LNCAP (cell line): ENCODE results near the gene SH2D2A.

Source experiments
- TF ChIP-seq, protein P1 (sequence below): fragments of 450-650 bp; IDR thresholded peaks from 2 replicates; pipeline ENCODE4 v1.5.1; 2017; ENCODE audit warnings: mild to moderate bottlenecking

SH2D2A gene

DNA sequence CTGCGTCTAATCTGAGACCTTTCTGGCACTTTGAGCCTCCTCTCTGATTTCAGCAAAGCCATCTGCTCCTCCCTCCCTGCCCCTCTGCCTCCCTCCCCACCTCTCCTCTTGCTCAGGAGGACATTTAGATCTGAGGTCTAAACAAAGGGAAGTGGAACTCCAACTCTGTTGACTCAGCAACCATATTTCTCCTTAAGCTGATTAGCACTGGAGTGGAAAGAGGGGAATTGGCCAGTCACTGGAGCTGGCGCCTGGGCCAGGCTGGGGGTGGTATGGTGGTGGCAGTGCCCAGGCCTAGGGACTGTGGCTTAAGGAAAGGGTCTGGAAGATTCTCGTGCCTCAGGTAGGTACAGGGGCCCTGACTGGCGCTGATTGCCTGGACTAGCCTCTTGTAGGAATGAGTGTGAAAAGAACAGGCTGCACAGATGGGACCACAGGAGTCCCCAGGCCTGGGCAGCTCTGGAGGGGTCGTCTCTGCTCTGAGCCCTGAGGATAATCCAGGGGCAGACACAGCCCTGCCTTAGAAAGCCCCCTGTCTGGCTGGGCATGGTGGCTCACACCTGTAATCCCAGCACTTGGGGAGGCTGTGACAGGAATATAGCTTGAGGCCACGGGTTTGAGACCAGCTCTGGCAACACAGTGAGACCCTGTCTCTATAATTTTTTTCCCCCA lies 11.9 kb downstream of the SH2D2A start:
- TF ChIP-seq, protein P1, sequence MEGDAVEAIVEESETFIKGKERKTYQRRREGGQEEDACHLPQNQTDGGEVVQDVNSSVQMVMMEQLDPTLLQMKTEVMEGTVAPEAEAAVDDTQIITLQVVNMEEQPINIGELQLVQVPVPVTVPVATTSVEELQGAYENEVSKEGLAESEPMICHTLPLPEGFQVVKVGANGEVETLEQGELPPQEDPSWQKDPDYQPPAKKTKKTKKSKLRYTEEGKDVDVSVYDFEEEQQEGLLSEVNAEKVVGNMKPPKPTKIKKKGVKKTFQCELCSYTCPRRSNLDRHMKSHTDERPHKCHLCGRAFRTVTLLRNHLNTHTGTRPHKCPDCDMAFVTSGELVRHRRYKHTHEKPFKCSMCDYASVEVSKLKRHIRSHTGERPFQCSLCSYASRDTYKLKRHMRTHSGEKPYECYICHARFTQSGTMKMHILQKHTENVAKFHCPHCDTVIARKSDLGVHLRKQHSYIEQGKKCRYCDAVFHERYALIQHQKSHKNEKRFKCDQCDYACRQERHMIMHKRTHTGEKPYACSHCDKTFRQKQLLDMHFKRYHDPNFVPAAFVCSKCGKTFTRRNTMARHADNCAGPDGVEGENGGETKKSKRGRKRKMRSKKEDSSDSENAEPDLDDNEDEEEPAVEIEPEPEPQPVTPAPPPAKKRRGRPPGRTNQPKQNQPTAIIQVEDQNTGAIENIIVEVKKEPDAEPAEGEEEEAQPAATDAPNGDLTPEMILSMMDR = no peak

DNA sequence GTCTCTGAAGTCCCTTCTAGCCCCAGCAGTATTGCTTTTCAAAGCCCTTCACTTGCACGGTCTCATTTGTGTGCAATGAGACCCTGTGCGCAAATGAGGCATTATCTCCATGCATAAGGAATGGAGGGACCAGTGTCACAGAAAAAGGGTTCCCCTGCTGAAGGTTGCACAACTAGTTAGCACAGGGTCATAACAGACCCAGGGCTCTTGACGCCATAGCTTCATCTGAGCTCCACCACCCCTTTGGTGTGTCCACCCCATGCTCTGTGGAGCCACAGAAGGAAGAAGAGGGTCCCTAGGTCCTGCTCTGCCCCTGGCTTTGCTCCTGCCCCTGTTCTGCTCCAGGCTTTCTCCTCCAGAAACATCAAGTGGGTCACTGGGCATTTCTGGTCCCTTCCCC lies 12.6 kb downstream of the SH2D2A start:
- TF ChIP-seq, protein P1 = no peak

DNA sequence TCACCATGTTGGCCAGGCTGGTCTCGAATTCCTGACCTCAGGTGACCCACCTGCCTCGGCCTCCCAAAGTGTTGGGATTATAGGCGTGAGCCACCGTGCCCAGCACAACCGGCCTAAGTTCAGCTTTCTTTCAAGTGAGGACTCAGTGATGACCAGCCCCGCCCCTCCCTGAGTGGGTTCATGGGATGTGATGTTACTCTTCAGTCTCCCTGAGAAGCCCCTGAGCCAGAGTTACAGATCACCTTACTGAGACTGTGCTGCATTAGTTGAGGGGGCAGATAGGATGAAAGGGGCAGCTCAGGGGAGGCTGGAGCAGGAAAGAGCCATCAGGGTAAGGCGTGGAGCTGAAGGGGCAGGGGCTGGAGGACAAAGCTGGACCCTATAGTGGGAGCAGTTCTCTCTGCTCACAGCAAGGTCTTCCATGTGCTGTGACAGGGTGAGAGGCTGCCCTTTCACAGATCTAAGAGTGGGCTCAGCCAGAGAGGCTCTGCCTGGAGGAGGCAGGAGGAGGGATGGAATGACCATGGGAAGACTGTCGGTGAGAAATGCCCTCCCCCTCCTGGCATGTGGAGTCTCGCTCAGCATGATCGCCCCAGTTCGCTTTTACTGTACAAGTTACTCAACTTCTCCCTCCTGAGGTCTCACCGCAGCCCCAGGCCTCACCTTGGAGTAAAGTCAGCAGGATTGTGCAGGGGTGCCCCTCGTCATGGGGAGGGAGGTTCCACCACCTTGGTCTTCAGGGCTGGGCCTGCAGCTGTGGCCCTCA lies 13.4 kb downstream of the SH2D2A start:
- TF ChIP-seq, protein P1 = no peak

DNA sequence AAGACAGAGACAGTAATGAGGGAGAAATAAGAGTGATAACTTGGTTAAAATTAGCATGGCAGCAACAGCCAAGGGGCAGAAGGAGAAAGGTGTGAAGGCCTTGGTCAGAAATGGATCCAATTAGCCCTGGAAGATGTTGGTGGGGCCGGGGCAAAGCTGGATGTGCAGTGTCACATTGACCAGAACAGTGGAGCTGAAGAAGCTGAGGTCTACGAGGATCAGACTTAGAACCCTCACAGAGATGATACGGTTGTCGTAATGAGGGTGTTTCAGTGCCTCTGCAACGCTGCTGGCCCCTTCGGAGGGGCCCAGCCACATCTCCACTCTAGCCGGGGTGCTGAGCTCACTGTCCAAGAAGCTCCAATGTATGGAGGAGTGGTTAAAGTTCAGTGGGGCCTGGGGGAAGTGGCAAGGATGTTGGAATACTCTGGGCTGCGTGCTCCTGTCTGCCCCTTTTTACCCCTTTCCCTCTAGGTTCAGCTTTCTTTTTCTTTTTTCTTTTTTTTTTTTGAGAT lies 14.2 kb downstream of the SH2D2A start:
- TF ChIP-seq, protein P1 = no peak

DNA sequence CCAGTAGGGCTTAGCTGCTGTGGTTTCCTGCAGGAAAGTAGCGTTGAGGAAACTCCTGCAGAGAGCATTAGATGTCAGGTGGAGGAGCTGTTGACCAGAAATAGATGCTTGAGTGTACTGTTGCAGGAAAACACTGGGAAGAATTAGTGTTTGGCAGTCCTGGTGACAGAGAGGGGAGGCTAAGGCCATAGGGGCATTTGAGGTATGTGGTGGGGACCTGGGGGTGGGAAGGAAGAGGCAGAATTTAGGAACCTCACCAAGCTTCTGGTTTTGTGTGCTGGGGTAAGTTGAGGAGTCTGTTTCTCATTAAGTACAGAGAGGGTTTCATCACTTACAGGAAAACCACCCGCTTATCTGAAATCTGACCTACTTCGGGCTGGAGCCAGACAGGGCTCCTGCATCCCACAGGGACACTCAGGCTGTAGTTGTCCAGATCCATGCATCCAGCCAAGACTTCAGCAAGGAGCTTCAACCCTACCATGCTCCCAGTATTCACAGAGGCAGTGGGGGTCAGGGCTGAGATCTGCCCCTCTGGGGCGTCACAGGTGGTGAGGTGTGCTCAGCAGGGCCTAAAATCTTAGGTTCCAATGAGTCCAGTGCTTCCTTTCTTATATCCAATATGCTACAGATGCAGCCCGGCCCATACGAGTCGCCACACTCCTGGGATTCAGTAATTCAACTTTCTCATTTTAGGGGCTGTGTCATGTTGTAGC lies 15.1 kb downstream of the SH2D2A start:
- TF ChIP-seq, protein P1 = no peak

DNA sequence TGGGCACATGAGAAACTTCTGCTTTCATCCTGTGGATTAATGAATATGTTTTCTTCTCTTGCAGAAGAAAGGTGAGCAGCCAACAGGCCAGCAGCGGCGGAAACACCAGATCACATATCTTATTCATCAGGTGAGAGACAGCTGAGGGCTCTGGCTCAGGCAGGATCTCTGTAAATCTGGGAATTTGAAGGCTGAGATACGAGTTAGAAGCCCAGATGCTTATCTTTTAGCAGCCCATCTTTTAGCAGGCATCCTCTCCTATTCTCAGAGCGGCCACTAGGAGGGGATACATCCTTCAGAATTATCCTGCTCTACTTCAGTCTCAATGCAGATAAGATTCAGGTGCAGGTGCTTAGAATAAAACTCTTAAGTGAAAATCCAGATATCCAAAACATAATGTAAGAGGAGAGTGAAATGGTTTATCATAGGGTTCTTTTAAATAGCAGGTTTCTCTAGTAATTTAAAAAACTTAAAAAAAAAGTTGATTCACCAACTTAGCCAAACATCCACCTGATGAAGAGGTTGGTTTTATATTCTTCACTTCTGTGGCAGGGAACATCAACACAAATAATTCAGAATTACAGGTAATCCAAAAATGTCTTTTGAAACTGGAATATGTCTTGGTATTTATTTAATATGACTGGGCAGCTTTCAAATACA lies 19.3 kb downstream of the SH2D2A start:
- TF ChIP-seq, protein P1 = peak; percentile 92
